NT2/D1 (cell line): ENCODE data around the gene TMX1.

Experiments used
- DNase-seq: peaks from one replicate; pipeline ENCODE4 v3.0.0-alpha.2; 2011; ENCODE audit warnings: low read depth, low spot score
- H3K27me3 ChIP-seq: 2 replicates; pipeline ENCODE4 v1.6.0; 2011; ENCODE audit warnings: mild to moderate bottlenecking; ENCODE audit not compliant: insufficient read length, insufficient read depth
- H3K36me3 ChIP-seq: 2 replicates; pipeline ENCODE4 v1.6.1; 2011; ENCODE audit warnings: mild to moderate bottlenecking, low read length, mixed read lengths; ENCODE audit not compliant: insufficient read depth, insufficient read length
- H3K4me1 ChIP-seq: 2 replicates; pipeline ENCODE4 v1.5.1; 2011; ENCODE audit not compliant: insufficient read depth, insufficient read length
- H3K4me3 ChIP-seq: 2 replicates; pipeline ENCODE4 v1.5.1; 2011; ENCODE audit warnings: low read depth; ENCODE audit not compliant: insufficient read length
- H3K9ac ChIP-seq: 2 replicates; pipeline ENCODE4 v1.6.0; 2011; ENCODE audit warnings: low read depth; ENCODE audit not compliant: insufficient read length
- H3K9me3 ChIP-seq: 2 replicates; pipeline ENCODE4 v1.5.1; 2011; ENCODE audit warnings: mild to moderate bottlenecking, low read length; ENCODE audit not compliant: insufficient read depth
- SUZ12 ChIP-seq: IDR thresholded peaks from 2 replicates; pipeline ENCODE4 v1.6.1; 2011; ENCODE audit not compliant: insufficient read length, insufficient read depth; ENCODE audit errors: extremely low read depth
- YY1 ChIP-seq: IDR thresholded peaks from 2 replicates; pipeline ENCODE4 v1.6.1; 2011; ENCODE audit not compliant: insufficient read length, insufficient read depth
- ZNF274 ChIP-seq: IDR thresholded peaks from 2 replicates; pipeline ENCODE4 v1.6.1; 2011; ENCODE audit warnings: mild to moderate bottlenecking, low read depth, low read length

Gene TMX1

DNA sequence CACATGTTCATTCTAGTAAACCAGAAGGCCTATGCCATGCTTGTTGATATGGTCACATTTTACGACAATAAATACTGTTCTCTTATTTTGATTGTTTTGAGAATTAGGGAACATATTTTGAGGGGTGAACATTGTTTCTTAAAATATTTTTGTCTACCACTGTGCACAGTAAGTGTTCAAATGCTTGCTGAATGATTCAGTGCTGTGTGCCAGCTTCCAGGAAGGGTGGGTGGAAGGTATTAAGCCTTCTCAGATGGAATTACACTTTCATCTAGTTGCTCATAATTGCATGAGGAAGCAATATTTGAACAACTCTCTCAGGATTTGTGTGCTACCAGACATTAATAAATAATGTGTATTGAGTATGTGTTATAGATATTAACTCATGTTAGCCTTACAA, 15.5 kb upstream of the TMX1 start:
- Histone ChIP-seq H3K27me3 (no peaks in the 10 kb centered on the region), H3K4me3 (no peak overlapping the region), H3K36me3 (no peaks in the 10 kb centered on the region), H3K9me3 (peaks cover 9% of the 10 kb centered on the region; the same call in 1 of the 2 replicates), H3K9ac (no peak overlapping the region), H3K4me1 (no peaks in the 10 kb centered on the region)
- TF ChIP-seq SUZ12 (no peak), ZNF274 (no peak), YY1 (no peak)
- no peak for DNase-seq

DNA sequence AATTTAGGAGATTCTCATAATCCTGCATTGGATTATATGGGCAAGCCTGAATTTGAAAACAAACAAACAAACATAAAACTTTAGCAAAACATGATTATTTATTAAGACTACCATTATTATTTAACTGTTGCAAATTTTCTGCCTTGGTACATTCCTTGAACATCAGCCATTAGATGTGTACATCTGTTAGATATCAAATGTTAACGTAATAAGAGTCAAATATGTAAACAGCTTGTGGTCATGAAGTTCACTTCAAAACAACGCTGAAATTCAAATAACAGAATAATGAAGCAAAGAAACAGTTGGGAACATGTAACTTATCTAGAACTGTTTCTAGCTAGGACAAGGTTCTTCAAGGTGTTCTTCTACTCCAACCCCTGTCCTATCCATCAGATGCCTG, 14.3 kb upstream of the TMX1 start:
- DNase-seq = no peak

DNA sequence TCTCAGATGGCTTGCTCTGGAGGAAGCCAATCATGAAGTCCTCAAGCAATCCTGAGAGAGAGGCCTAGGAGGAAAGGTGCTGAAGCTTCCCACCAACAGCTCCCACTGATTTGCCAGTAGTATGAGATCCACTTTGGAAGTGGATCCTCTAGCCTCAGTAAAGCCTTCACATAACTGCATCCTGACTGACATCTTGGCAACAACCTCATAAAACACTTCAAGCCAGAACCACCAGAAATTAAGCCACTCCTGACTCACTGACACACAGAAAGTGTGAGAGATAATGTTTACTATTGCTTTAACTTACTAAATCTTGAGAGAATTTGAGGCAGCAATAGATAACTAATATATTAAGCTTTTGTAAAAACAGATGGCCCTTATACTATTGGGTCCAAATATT, 11.7 kb upstream of the TMX1 start:
- Histone ChIP-seq H3K4me1 (no peaks in the 10 kb centered on the region), H3K9ac (no peak overlapping the region), H3K4me3 (no peak overlapping the region), H3K27me3 (no peaks in the 10 kb centered on the region), H3K9me3 (no peaks in the 10 kb centered on the region), H3K36me3 (no peaks in the 10 kb centered on the region)
- TF ChIP-seq SUZ12 (no peak), ZNF274 (no peak), YY1 (no peak)
- no peak for DNase-seq

More for the DNA sequence above, 14.3 kb upstream of the TMX1 start:
- no peaks in the 10 kb centered on the region for H3K36me3 ChIP-seq
- H3K4me3 ChIP-seq = no peak overlapping the region
- peaks cover 9% of the 10 kb centered on the region; the same call in 1 of the 2 replicates for H3K9me3 ChIP-seq
- H3K9ac ChIP-seq = no peak overlapping the region
- H3K4me1 ChIP-seq = no peaks in the 10 kb centered on the region
- TF ChIP-seq SUZ12 (no peak), YY1 (no peak)
- no peaks in the 10 kb centered on the region for H3K27me3 ChIP-seq

GRCh38 chr14:51228890-51229289, 11.2 kb upstream of the TMX1 start:
- Histone ChIP-seq H3K4me3 (no peak overlapping the region), H3K4me1 (no peaks in the 10 kb centered on the region), H3K9ac (no peak overlapping the region), H3K9me3 (no peaks in the 10 kb centered on the region), H3K27me3 (no peaks in the 10 kb centered on the region), H3K36me3 (no peaks in the 10 kb centered on the region)
- DNase-seq = no peak
- TF ChIP-seq ZNF274 (no peak), SUZ12 (no peak), YY1 (no peak)

GRCh38 chr14:51236314-51236713, 3.7 kb upstream of the TMX1 start:
- H3K9ac ChIP-seq = no peak overlapping the region
- H3K4me1 ChIP-seq = no peaks in the 10 kb centered on the region
- H3K36me3 ChIP-seq = no peaks in the 10 kb centered on the region
- no peaks in the 10 kb centered on the region for H3K27me3 ChIP-seq
- no peaks in the 10 kb centered on the region for H3K9me3 ChIP-seq
- no peak for TF ChIP-seq SUZ12
- no peak for DNase-seq
- H3K4me3 ChIP-seq = no peak overlapping the region

- peaks cover 2% of the 10 kb centered on the region for H3K4me1 ChIP-seq
- no peaks in the 10 kb centered on the region for H3K27me3 ChIP-seq
- H3K4me3 ChIP-seq = peak overlapping the region; percentile 75
- peaks cover 21% of the 10 kb centered on the region for H3K36me3 ChIP-seq
- no peaks in the 10 kb centered on the region for H3K9me3 ChIP-seq
- H3K9ac ChIP-seq = peak overlapping the region; percentile 94
- no peak for TF ChIP-seq SUZ12
- no peak for TF ChIP-seq ZNF274
- no peak for TF ChIP-seq YY1
- DNase-seq = no peak
Observed at GRCh38 chr14:51240804-51241380, 845 bp downstream of the TMX1 start.

- Histone ChIP-seq H3K4me1 (peaks cover 2% of the 10 kb centered on the region), H3K9me3 (no peaks in the 10 kb centered on the region), H3K4me3 (no peak overlapping the region), H3K27me3 (no peaks in the 10 kb centered on the region), H3K36me3 (peaks cover 36% of the 10 kb centered on the region), H3K9ac (no peak overlapping the region)
- TF ChIP-seq SUZ12 = no peak
- no peak for TF ChIP-seq ZNF274
- no peak for TF ChIP-seq YY1
- no peak for DNase-seq
Observed at GRCh38 chr14:51242545-51243490, 2.8 kb downstream of the TMX1 start.
